Measurements from ENCODE around the gene RASEF.
"Not testable (repeated sequence)": the region's sequence is repeated elsewhere in the genome, so short reads cannot be mapped to it uniquely, and the experiment has no call there.

RASEF gene

GRCh38 chr9:82934949-82935348 is 128.0 kb downstream of the RASEF start:
- H3K9me3 Mint-ChIP-seq: peaks cover 3% of the 10 kb centered on the region
- ATAC-seq (no peak), DNase-seq (ENCODE audit: low spot score in 2 of 2) (no peak)
- H3K36me3 Mint-ChIP-seq: no peaks in the 10 kb centered on the region
- H3K27ac Mint-ChIP-seq: no peak overlapping the region
- no peak overlapping the region for H3K4me3 Mint-ChIP-seq
- H3K4me1 Mint-ChIP-seq: no peaks in the 10 kb centered on the region

GRCh38 chr9:82934025-82934424 is 128.9 kb downstream of the RASEF start:
- not testable (repeated sequence) for H3K4me1 Mint-ChIP-seq; DNase-seq (ENCODE audit: low spot score in 2 of 2); H3K36me3 Mint-ChIP-seq; H3K4me3 Mint-ChIP-seq; H3K27ac Mint-ChIP-seq; H3K9me3 Mint-ChIP-seq; ATAC-seq

GRCh38 chr9:82930116-82930515 is 132.8 kb downstream of the RASEF start:
- no peak for ATAC-seq
- DNase-seq (ENCODE audit: low spot score in 2 of 2): no peak
- Mint-ChIP-seq H3K36me3 (no peaks in the 10 kb centered on the region), H3K9me3 (peaks cover 4% of the 10 kb centered on the region), H3K27ac (no peak overlapping the region), H3K4me3 (no peak overlapping the region), H3K4me1 (no peaks in the 10 kb centered on the region)
